DMS 273 treated with DMSO at 0.1 percent for 48 hours (cell line): Measurements from ENCODE around the gene KCTD8.

Experiments used
- DNase-seq: peaks from one replicate; lab custom pipeline; 2025; lab: John Stamatoyannopoulos, UW

Gene KCTD8

DNA sequence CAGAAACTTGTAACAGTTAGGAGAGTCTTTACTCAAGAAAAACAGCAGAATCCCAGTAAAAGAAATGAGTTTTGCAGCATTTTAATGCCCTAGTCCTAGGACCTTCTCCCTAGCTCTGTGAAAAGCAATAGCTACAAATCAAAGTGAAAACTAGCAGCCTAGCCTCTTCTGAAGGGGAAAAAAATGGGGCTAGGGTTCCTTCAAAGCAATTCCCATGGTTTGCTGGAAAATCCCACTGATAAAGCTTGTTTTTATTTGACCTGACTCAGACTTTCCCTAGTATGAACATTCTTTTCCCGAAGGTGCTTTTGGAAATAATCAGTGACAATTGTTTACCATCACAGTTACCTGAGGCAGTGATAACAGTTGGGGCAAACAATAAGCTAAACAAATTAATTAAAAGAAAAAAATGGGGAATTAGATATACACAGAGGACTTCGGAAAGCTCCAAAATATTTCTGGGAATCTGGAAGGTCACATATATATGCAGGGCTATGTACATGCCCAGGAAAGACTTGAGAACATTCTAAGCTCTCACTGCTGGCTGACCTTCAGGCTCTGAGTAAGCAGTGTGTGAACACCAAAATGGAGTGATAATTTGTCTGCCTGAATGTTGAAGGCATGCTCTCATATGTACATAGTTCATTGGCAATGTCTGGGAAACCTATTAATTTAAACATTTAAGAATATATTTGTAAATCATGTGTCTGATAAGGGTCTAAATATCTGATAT lies 285.9 kb downstream of the KCTD8 start:
- DNase-seq: no peak

DNA sequence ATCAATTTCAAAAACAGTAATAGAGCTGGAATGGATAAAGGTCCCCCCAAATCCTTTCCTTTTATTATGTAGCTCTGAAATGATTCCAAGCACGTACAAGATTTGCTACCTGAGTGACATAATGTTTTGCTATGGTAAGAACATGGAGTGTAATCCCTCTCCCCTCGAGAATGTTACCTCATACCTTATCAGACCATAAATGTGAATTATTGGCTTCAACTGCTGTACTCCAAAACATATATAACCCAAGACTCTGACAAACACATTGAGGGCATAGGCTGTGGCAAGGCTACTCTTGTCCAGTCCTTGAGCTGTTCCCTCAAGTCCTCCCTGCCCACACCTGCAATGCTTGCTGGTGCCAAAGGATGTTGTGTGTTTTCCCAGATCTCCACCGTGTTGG lies 286.9 kb downstream of the KCTD8 start:
- DNase-seq: no peak

GRCh38 chr4:44160776-44161367 lies 287.7 kb downstream of the KCTD8 start:
- DNase-seq: no peak

DNA sequence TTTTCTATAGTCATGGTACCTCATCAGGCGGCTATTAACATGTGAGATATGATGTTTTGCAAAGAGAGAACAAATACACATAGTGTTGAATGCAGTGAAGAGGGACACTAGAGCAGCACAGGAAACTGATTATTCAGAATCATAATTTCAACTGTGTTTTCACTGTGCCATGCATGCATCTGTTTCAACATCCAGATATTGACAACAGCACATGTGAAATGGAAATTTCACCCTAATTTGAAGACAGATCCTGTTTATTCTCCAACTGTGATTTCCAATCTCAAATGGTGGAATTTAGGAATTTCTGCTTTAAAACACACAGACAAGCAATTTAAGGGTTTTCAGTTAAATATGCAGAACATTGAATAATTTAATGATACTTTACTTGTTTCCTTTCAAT lies 288.6 kb downstream of the KCTD8 start:
- no peak for DNase-seq

- no peak for DNase-seq
Measured at GRCh38 chr4:44157611-44158277, 290.9 kb downstream of the KCTD8 start.

DNA sequence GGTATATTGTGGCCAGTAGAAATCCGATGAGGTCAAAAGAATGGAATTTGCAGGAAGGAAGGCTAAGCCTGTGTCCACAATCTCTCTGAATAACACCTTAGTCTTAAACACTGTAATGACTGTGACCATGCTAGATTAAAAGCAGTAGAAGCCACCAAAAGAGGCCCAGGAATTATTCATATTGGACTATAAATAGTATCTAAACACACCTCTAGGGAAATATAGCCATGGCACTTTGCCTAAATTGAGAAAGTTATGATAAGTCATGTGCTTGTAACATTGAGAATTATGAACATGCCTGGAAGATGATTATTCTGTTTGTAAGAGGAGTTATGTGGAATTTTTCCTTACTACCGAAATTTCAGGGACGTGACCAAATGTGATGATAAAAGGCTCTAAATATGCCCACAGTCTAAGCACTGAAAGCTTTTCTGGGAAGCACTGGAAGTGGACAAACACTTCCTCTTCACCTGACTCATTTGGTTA lies 298.5 kb downstream of the KCTD8 start:
- no peak for DNase-seq

- no peak for DNase-seq
Measured at GRCh38 chr4:44149282-44149681, 299.3 kb downstream of the KCTD8 start.

- no peak for DNase-seq
Measured at GRCh38 chr4:44147571-44148075, 301.0 kb downstream of the KCTD8 start.

GRCh38 chr4:44146516-44146915 lies 302.1 kb downstream of the KCTD8 start:
- DNase-seq: no peak

- no peak for DNase-seq
Measured at GRCh38 chr4:44145868-44146267, 302.7 kb downstream of the KCTD8 start.

GRCh38 chr4:44132526-44132925 lies 316.1 kb downstream of the KCTD8 start:
- DNase-seq: no peak
